HG03442 (cell line): ENCODE measurements around the gene MMP24.
"Not testable (repeated sequence)": the region's sequence is repeated elsewhere in the genome, so short reads cannot be mapped to it uniquely, and the experiment has no call there.

Source experiments
- ATAC-seq: cut with Tn5 transposase; IDR thresholded peaks from one replicate; pipeline ENCODE4 v1.9.1; 2021; ENCODE audit warnings: mild to moderate bottlenecking, moderate library complexity; ENCODE audit not compliant: unreplicated experiment

The MMP24 gene

GRCh38 chr20:35305682-35306556, 79.4 kb downstream of the MMP24 start:
- no peak for ATAC-seq

DNA sequence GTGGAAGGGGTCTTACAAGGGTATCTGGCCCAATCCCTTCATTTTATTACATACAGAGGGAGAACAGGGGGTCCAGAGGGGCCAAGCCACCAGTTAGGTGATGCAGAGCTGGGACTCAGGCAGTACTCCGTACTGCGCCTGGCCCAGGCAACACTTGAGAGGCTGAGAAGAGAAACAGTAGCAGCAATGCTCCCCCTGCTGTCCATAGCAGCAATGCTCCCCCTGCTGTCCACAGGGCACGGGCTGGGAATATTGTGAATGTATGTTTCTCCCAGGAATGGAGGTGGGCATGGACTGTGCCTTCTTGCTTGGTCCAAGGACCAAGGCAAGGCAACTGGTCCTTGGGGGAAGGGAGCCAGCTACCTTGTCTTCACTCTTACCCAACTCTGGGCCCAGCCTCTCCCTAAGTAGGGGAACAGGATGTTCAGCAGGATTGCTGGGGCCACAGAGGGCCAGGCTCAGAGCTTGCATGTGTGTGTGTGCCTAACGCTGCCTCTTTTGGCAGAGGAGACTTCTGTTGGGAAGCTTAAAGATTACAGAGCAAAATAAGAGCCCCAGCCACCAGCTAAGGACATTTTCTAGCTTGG, 80.5 kb downstream of the MMP24 start:
- no peak for ATAC-seq

- ATAC-seq: no peak
Observed at GRCh38 chr20:35307666-35308653, 81.5 kb downstream of the MMP24 start.

GRCh38 chr20:35311409-35311808, 84.9 kb downstream of the MMP24 start:
- ATAC-seq: no peak

DNA sequence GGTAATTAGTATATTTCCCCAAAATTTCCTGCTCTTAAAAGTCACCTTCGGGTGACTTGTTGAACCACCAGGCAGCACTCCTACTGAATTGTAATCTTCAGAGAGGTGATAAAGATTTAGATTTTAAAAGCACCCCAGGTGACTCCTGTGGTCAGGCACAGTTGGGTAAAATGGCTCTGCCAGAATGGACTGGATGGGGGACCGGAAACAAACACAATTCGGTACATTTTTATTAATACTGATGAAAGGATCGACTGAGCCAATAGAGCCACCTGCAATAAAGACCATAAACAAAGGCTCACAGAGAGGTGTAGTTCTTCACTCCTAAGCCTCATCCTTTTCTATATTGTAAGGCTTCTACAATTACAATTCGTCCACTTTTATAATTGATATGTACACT, 85.3 kb downstream of the MMP24 start:
- no peak for ATAC-seq

DNA sequence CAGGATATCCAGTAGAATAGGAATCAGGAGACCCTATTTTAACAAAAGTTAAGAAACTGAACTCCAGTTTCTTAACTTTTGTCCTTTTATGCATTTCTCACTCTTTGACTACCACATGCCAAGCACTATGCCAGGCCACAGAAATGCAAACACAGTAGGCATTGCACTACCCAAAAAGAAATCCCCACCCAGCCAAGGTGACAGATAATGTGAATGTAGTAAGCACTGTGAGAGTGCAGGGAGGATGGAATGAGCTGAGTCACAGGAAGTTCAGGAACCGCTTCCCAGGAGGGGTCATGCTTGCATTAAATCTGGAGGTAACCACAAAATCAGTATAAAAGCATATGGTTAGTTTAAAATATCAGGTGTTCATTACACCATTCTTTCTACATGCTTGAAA, 85.8 kb downstream of the MMP24 start:
- ATAC-seq: no peak

- no peak for ATAC-seq
Observed at GRCh38 chr20:35314816-35315631, 88.5 kb downstream of the MMP24 start.

DNA sequence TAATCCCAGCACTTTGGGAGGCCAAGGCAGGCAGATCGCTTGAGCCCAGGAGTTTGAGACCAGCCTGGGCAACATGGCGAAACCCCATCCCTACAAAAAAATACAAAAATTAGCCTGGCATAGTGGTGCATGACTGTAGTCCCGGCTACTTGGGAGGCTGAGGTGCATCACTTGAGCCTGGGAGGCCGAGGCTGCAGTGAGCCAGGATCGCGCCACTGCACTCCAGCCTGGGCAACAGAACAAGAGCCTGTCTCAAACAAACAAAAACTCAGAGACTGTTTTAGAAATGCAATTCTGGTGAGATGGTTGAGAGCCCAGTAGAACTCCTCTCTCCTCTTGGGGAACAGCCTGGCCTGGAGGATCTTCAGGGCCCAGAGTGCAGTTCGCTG, 89.1 kb downstream of the MMP24 start:
- not testable (repeated sequence) for ATAC-seq

DNA sequence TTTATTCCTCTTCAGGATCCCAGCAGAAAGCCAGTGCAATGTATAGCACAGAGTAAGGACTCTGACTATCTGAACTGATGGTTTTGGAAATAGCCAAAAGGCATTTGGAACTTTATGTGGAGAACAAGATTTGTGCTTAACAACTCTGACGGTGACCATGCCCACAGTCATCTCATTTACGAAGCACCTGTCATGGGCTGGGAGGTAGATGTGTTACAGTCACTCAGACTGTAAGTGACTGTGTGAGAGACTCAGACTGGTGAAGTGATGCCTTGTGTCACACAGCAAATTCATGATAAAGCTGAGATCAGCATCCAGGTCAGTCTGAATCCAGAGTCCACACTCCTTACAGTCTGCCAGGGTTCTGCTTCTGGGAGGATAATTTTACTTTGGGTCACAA, 89.6 kb downstream of the MMP24 start:
- no peak for ATAC-seq

- no peak for ATAC-seq
Observed at GRCh38 chr20:35317416-35318210, 91.1 kb downstream of the MMP24 start.

DNA sequence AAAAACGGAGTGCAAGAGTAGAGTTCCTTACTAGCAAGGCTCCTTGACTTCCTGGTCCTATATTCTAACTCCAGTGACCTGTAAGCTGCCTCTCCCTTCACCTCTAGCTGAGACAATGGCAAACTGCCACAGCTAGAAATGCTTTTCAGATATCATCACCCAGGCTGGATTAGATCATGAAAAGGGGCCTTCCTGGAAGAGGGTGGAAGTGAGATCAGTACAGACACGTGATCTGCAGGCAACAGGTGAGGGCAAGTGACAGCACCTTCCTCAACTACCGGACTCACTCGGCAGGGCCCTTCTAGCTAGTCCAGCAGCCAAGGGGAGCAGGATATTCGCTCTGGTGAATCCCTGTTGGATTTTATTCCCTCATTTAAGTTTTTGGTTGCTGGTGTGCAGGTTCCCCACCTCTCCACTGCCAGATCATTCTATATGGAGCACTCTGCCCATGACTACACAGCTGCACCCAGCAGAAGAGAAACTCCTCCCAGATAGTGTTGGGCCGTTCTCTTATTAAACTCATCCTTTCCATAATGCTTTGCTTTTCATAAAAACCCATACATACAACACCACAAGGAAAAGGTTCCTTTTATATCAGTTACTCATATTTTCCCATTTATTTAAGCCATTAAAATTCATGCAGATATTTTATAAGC, 92.1 kb downstream of the MMP24 start:
- no peak for ATAC-seq

- no peak for ATAC-seq
Observed at GRCh38 chr20:35319192-35319870, 92.8 kb downstream of the MMP24 start.

- no peak for ATAC-seq
Observed at GRCh38 chr20:35319871-35320197, 93.3 kb downstream of the MMP24 start.

DNA sequence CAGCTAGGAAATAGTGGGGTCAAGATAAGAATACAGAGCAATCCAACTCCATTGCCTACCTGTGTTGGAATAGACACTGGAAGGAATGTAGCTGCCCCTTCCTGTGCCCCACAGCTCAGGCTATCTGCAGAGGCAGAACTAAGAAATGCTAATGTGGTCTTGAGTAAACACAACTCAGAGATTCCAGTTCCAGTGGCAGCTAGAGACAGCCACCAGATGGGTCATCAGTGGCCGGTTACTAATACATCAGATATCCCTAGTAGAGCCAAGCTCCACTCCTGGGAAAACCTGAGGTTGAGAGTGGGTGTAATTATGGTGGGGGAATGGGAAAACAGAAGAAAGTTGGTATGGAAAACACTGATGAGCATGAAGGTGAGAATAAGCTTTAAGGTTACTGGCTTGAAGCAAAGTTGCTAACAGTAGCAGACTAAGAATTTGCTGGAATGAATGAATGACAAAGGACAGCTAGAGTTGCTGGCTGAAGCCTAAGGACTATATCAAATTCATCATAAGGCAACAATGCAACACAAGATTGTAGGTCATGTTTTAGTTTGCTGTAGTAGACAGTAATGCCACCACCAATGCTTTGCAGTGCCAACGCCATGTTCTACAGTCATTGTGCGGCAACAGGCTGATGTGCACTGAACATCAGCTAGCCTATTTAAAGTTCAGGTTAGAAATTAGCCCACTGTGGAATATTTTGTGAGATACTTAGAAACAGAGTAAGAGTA, 94.1 kb downstream of the MMP24 start:
- ATAC-seq: no peak

GRCh38 chr20:35325401-35325800, 98.9 kb downstream of the MMP24 start:
- no peak for ATAC-seq

DNA sequence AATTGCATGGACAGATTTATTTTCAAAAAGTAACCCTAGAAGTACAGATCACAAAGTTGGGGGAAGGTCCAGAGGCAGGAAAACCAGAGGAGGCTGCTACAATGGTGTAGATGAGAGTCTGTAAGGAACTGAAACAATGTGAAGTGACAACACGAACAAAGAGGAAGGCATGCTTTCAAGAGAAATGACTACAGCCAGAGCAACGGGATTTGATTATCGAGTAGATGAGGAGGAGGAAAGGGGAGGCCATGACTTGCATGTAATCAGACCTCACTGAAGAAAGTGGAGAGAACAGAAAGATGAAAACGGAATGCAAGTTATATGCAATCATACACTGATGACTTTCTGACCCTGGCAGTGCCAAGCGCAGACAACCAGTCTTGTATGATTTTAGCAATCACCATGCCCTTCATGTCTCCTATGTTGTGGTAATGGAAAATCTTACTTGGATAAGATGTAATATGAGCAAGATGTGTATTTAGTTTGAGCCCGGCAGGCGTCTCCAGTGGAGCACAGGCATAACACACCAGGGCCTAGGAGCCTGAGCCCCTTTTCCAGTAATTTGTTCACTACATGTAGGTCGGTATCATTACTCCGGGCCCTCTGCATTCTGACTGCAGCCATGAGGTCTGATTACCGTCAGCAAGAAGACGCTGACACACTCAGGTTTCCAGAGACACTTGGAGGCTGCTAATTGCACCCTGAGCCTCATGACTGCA, 99.7 kb downstream of the MMP24 start:
- no peak for ATAC-seq
